Activated effector memory CD4-positive, alpha-beta T cell treated with anti-CD3 and anti-CD28 coated beads, Interleukin-2, amount 50 U/mL, for 16 hours (primary cell): ENCODE measurements around the gene AKAP10.

Source experiments
- DNase-seq: peaks from one replicate; pipeline ENCODE4 v3.0.0-alpha.2; 2020

The AKAP10 gene

GRCh38 chr17:19857640-19858039 is 120.0 kb downstream of the AKAP10 start:
- no peak for DNase-seq
